ENCODE results near the gene LRRC8D.

The LRRC8D gene

GRCh38 chr1:89943846-89944781 is 123.3 kb downstream of the LRRC8D start:
- no peak for DNase-seq

GRCh38 chr1:89945852-89946476 is 125.1 kb downstream of the LRRC8D start:
- no peak for DNase-seq

- no peak for DNase-seq
Measured at GRCh38 chr1:89946532-89946931, 125.7 kb downstream of the LRRC8D start.

GRCh38 chr1:89948722-89949345 is 128.0 kb downstream of the LRRC8D start:
- DNase-seq: no peak

GRCh38 chr1:89949991-89950624 is 129.3 kb downstream of the LRRC8D start:
- DNase-seq: no peak

GRCh38 chr1:89950703-89951102 is 129.9 kb downstream of the LRRC8D start:
- no peak for DNase-seq

GRCh38 chr1:89951766-89952604 is 131.2 kb downstream of the LRRC8D start:
- no peak for DNase-seq

- no peak for DNase-seq
Measured at GRCh38 chr1:89952605-89953130, 131.8 kb downstream of the LRRC8D start.

- no peak for DNase-seq
Measured at GRCh38 chr1:89953131-89953626, 132.3 kb downstream of the LRRC8D start.

GRCh38 chr1:89953929-89954328 is 133.1 kb downstream of the LRRC8D start:
- DNase-seq: no peak

GRCh38 chr1:89954401-89954800 is 133.6 kb downstream of the LRRC8D start:
- DNase-seq: no peak

GRCh38 chr1:89955311-89956205 is 134.7 kb downstream of the LRRC8D start:
- DNase-seq: no peak

GRCh38 chr1:89957107-89957506 is 136.3 kb downstream of the LRRC8D start:
- DNase-seq: no peak

- DNase-seq: no peak
Measured at GRCh38 chr1:89958851-89959654, 138.2 kb downstream of the LRRC8D start.

- DNase-seq: no peak
Measured at GRCh38 chr1:89959719-89960118, 138.9 kb downstream of the LRRC8D start.

- DNase-seq: no peak
Measured at GRCh38 chr1:89962024-89962741, 141.4 kb downstream of the LRRC8D start.

- DNase-seq: no peak
Measured at GRCh38 chr1:89962742-89963075, 141.9 kb downstream of the LRRC8D start.

- DNase-seq: no peak
Measured at GRCh38 chr1:89965193-89965768, 144.4 kb downstream of the LRRC8D start.

GRCh38 chr1:89966656-89967055 is 145.8 kb downstream of the LRRC8D start:
- no peak for DNase-seq
